Left lobe of liver (tissue), 2 donors: ENCODE results near the gene MRPL51. TPM values are rescaled to one million over a fixed set of nuclear protein-coding genes. Genes with fewer than 3 reads are reported as not detected.
"Not testable (repeated sequence)": the region's sequence is repeated elsewhere in the genome, so short reads cannot be mapped to it uniquely, and the experiment has no call there.

ENCODE experiments used
- ATAC-seq: fragments of 200-7000 bp; cut with Tn5 transposase; one replicate; pipeline ENCODE4 v1.9.1; 2020; ENCODE audit warnings: mild to moderate bottlenecking, moderate library complexity
- DNase-seq: peaks from one replicate; pipeline ENCODE4 v3.0.0-alpha.2; 2020; ENCODE audit warnings: low spot score
- total RNA-seq: library from RNA; stranded (reverse); gene quantifications from one replicate; pipeline ENCODE4 v1.2.1, GENCODE V29; 2021
- donor health status: DM: no; HTN: no; CAD: no; lungs with moderate emphysema.
- donor health status: DM: no; HTN: yes; CAD: no.

MRPL51 gene
- total RNA-seq, 1 donor from 2014 or later = 84.1 TPM

DNA sequence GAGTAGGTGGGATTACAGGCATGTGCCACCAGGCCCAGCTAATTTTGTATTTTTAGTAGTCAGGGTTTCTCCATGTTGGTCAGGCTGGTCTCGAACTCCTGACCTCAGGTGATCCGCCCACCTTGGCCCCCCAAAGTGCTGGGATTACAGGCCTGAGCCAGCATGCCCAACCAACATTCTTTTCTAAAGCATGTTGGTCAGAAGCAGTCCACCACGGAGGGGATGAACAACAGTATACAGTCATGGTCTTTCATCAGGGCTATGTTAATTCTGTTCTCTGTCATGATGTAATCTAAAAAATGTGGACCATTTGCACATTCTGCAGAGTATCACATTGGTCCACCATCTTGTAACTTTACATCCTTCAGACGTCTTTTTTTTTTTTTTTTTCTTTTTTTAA is 3.6 kb downstream of the MRPL51 start:
- ATAC-seq = no peak
- DNase-seq = no peak

DNA sequence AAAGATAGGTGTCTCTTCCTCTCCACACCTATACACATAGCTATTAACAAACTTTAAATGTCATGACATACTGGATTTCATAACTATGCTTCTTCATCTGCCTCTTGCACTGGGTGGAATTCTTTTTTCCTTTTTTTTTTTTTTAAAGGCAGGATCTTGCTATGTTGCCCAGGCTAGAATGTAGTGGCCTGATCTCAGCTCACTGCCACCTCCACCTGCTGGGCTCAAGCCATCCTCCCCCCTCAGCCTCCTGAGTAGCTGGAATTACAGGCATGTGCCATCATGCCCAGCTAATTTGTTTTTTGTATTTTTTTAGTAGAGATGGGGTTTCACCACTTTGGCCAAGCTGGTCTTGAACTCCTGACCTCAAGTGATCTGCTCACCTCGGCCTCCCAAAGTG is 4.8 kb downstream of the MRPL51 start:
- ATAC-seq (no peak), DNase-seq (no peak)

DNA sequence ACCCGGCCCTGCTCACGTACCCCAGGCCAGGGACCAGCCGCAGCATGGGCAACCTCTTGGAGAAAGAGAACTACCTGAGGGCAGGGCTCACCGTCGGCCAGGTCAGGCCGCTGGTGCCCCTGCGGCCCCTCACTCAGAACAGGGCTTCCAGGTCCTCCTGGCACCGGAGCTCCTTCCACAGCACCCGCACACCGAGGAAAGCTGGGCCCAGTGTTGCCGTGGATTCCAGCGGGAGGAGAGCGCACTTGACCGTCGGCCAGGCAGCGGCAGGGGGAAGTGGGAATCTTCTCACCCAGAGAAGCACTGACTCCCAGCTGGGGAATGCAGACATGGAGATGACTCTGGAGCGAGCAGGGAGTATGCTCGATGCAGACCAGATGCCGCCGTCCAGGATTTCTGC is 14.6 kb downstream of the MRPL51 start:
- ATAC-seq (no peak), DNase-seq (no peak)

DNA sequence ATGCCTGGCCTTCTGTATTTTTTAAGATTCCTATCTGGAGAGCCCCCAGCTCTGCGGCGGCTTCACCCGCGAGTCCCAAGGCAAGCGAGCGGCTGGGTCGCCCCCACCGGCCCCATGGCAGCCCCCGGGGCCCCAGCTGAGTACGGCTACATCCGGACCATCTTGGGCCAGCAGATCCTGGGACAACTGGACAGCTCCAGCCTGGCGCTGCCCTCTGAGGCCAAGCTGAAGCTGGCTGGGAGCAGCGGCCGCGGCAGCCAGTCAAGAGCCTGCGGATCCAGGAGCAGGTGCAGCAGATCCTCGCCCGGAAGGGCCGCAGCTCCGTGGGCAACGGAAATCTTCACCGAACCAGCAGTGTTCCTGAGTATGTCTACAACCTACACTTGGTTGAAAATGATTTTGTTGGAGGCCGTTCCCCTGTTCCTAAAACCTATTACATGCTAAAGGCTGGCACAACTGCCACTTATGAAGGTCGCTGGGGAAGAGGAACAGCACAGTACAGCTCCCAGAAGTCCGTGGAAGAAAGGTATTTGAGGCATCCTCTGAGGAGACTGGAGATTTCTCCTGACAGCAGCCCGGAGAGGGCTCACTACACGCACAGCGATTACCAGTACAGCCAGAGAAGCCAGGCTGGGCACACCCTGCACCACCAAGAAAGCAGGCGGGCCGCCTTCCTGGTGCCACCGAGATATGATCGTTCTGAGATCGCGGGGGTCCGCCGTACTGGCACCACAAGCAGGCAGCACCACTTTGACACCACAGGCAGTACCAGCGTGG is 15.3 kb downstream of the MRPL51 start:
- not testable (repeated sequence) for ATAC-seq, DNase-seq

DNA sequence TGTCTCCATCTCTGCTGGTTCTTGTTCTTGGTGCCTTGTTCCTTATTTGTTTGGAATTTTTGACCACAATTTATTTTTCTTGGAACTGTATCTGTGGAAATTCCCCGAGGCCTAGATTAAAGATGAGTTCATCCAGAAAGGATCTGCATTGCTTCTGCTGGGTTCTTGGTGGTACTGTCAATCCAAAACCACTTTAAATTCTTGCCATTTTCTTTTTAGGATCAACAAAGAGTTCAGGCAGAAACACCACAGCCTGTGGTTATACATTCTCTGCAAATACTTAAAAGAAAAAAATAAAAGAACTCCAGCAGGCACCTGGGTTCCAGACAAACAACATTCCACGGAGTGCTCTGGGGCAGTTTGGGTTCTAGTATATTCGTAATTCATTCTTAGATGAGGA is 16.6 kb downstream of the MRPL51 start:
- no peak for DNase-seq
- ATAC-seq = no peak

DNA sequence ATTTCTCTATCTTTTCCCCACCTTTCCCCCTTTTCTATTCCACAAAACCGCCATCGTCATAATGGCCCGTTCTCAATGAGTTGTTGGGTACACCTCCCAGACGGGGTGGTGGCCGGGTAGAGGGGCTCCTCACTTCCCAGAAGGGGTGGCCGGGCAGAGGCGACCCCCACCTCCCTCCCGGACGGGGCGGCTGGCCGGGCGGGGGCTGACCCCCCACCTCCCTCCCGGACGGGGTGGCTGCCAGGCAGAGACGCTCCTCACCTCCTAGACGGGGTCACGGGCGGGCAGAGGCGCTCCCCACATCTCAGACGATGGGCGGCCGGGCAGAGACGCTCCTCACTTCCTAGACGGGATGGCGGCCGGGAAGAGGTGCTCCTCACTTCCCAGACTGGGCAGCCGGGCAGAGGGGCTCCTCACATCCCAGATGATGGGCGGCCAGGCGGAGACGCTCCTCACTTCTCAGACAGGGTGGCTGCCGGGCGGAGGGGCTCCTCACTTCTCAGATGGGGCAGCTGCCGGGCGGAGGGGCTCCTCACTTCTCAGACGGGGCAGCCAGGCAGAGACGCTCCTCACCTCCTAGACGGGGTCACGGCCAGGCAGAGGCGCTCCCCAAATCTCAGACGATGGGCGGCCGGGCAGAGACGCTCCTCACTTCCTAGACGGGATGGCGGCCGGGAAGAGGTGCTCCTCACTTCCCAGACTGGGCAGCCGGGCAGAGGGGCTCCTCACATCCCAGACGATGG is 17.7 kb downstream of the MRPL51 start:
- not testable (repeated sequence) for DNase-seq, ATAC-seq

DNA sequence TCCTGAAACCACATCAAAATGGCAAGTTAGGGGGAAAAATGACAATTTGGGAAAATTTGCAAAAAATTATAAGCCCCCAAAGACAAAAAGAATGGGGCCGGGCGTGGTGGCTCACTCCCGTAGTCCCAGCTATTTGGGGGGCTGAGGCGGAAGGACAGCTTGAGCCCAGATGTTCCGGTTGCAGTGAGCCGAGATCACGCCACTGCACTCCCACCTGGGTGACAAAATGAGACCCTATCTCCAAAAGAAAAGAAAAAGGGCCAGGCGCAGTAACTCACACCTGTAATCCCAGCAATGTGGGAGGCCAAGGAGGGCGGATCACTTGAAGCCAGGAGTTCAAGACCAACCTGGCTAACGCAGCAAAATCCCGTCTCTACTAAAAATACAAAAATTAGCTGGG is 20.6 kb downstream of the MRPL51 start:
- no peak for DNase-seq

DNA sequence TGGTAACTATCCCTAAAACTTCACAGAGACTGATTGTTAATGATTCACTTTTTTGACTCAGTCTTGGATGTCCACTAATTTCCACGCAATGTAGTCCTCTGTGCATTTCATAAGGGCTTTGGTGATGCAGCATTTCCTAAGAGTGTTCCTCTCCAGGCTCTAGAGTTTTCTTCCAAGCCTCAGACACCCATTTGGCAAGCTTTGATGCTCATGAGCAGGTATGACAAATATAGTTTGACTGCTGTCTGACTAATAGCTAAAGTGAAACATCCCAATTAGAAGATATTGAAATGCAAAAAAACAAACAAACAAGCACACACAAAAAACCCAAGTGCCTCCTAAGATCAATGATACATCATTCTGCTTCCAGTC is 21.1 kb downstream of the MRPL51 start:
- DNase-seq = no peak
- no peak for ATAC-seq

More for the DNA sequence above, 20.6 kb downstream of the MRPL51 start:
- ATAC-seq = no peak

DNA sequence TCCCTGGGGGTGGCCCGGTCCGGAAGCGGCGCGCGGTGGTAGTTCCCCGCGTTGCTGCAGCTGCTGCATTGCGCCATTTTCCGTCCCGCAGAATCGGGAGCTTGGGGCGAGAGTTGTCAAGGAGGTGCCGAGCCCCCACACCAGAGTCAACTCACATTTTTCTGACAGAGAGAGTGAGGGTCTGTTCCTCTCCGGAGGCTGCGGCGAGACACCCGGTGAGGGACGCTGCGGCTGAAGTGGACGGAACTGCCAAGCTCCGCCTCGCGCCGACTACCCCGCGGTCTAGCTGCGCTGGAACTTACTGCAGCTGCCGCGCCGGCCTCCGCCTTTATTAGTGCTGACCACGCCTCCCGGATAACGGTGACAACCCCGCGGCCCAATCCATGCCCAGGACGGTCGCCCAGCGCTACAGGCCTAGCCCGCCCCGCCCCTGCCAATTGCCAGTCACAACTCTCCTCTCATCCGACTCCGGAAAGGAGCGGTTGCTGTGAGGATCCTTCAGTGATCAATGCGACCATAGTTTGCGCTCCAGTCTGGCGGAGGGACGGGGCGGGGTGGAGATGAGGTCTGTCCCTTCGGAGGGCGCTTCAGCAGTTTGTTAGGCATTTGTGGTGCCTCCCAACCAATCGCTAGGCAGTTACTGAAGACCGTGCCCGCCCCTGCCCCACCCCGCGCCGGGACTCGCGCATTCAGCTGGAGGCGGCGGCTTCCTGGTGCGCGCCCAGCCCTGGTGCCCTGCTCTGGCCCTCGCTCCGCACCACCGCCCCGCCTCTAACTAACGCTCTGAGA is 22.5 kb downstream of the MRPL51 start, which contains the start of gene VAMP1:
Gene VAMP1, minus strand, starts transcription at position 303 of the 789 bp plus-strand sequence. Its CDS starts 146 bp downstream, at position 157.
- DNase-seq (peak; percentile 99), ATAC-seq (peak; percentile 90)

DNA sequence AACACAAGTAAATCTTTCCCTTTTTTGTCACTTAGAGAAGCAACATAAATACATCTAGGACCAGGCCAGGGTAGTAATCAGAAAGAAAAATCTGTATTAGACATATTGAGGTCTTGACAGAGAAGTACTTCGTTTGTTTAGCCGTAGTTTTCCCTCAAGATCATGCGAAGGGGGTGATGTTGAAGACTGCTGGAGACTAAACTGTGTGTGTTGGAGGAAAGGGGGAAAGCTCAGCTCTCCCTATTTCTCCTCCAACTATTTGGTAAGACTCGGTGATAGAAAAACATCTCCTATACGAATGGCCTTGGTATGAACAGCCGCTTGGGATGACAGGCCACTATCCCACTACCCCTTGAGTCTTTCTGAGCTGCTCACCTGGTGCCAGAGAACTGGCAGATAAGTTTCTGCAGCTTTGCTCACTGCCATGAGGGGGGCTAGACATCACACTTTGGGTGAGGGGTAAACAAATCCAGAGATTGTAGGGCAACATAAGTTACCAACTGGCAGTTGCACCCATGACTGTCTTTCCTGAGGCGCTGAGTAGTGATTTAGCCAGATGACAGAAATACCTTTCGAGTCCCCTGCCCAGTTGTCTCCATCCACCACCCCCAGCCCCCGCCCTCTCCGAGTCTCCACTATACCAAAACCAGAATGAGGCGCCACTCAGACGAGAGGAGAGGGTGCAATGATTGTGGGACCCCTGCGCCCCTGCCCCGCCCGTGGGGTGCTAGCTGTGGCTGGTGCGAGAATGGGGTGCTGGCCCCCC is 23.3 kb downstream of the MRPL51 start:
- DNase-seq (no peak), ATAC-seq (no peak)

DNA sequence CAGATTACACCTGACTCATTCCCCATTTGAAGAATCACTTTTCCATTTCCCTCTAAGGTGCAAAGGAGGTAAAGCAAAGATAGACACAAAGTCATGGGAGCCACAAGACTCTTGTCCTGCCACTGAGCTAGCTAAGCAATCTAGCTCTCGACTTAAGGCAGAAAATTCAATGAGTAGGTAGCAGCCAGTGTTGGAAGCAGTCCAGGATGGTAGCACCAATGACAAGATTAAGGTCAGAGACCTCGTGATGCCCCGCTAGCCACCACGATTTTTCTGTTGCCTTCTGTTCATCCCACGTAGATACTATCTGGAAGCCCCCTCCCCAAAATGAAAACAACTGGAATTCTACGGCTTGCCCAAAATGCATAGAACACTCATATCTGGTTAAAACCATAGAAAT is 24.0 kb downstream of the MRPL51 start:
- ATAC-seq (no peak), DNase-seq (no peak)

DNA sequence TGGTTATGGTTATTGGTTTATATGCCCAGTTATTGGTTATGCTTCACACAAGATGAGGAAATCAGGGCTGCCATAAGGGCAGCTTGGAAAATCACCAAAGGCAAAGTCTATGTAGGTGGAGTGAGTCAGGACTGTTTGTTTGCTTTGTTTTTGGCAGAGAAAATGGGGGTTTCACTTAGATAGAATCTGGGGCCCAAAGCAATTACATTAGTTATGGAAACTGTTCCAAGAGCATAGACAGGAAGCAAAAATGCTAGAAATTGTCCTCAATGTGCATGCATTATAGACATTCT is 24.8 kb downstream of the MRPL51 start:
- no peak for DNase-seq
- ATAC-seq = no peak

DNA sequence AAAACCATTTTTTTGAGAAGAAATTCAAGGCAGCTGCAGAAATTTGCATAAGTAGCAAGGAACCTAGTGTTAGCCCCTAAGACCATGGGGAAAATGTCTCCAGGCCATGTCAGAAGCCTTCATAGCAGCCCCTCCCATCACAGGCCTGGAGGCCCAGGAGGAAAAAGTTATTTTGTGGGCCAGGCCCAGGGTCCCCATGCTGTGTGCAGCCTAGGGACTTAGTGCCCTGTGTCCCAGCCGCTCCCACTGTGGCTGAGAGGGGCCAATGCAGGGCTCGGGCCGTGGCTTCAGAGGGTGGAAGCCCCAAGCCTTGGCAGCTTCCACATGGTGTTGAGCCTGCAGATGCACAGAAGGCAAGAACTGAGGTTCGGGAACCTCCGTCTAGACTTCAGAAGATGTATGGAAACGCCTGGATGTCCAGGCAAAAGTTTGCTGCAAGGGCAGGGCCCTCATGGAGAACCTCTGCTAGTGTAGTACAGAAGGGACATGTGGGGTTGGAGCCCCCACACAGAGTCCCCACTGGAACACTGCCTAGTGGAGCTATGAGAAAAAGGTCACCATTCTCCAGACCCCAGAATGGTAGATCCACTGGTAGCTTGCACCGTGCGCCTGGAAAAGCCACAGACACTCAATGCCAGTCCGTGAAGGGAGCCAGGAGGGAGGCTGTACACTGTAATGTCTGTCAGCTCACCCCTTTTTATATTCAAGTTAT is 25.3 kb downstream of the MRPL51 start:
- not testable (repeated sequence) for ATAC-seq

DNA sequence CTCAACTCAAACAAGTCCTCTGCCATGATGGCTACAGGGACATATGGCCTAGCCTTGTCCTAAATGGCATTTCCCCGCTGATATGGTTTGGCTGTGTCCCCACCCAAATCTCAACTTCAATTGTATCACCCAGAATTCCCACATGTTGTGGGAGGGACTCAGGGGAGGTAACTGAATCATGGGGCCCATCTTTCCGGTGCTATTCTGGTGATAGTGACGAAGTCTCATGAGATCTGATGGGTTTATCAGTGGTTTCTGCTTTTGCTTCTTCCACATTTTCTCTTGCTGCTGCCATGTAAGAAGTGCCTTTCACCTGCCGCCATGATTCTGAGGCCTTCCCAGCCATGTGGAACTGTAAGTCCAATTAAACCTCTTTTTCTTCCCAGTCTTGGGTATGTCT is 26.3 kb downstream of the MRPL51 start:
- ATAC-seq, DNase-seq: not testable (repeated sequence)

More for the DNA sequence above, 25.3 kb downstream of the MRPL51 start:
- not testable (repeated sequence) for DNase-seq

DNA sequence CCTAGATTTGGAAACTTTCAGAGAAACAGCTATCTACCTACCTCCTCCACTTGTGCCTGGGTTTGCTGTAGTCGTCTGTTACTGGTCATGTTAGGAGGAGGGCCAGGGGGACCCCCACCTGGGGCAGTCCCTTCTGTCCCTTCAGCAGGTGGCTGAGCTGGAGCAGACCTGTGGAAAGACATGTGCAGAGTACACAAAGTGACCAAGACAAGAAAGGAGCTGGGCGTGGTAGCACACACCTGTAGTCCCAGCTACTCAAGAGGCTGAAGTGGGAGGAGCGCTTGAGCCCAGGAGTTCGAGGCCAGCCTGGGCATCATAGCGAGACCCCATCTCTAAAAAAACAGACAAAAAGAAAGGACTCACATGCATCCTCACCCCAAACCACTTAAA is 26.9 kb downstream of the MRPL51 start:
- ATAC-seq (no peak), DNase-seq (no peak)

DNA sequence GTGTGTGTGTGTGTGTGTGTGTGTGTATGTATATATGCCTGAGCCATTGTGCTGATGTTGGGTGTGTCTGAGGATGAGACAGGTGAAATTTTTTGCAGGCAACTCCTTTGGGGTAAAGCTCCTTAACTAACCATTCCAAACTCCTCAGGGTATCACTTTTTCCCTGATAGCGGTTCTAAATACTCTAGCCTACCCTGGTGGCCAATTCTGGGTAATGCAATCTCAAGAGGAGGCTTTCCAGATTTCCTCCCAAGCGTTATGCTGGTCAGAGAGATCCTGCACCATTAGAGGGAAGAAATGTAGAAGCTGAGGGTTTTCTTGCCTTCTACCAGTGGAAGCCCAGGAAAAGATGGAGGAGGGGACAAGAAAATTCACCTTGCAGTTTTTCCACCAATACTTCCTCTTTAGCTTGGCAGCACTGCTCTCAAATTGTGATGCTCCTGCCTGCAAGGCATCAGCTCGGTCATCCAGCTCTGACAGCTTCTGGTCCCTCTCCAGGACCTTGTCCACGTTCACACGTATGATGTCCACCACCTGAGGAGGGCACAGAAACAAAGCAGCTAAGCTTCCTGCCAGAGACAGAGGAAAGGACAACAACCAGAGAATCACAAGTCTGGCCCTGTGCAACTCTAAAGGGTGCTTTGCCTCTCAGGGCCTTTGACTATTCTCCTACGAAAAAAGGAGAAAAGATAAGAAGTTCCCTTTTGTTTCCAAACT is 27.4 kb downstream of the MRPL51 start:
- peak; percentile 58 for ATAC-seq
- no peak for DNase-seq

DNA sequence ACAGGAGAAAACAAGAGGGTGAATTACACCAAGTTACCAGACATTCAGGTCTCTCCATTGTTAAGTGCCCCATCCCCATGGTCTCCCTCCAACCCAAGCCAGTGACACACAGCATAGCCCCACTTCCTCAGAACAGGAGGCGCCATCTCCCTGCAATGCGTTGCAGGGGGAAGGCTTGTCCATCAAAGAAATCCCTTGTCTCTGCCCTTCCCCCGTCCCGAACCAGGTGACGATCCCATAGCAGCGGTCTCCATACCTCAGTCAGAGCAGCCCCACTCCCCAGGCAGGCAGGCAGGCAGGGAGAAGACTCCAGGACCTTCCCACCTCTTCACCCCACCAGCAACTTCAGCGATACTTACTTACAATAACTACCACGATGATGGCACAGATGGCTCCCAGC is 28.5 kb downstream of the MRPL51 start:
- no peak for ATAC-seq
- DNase-seq = no peak

DNA sequence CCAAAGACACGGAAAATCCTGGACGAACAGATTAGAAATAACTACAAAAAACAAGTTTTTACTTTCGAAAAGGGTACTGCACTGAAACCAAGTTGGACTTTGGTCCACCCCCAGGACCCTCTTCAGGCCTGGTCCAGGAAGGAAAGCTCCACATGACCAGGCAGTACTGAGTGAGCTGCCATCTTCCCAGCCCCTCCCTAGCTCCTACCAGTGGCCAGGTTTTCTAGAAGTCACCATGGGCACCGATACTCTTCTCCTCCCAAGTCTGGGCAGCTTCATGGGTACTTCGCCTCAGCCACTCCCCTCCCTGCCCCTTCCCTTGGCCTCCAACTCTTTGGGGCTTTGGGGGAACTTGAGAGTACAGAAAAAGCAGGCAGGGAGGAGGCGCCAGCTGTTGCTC is 29.2 kb downstream of the MRPL51 start:
- ATAC-seq (no peak), DNase-seq (no peak)

DNA sequence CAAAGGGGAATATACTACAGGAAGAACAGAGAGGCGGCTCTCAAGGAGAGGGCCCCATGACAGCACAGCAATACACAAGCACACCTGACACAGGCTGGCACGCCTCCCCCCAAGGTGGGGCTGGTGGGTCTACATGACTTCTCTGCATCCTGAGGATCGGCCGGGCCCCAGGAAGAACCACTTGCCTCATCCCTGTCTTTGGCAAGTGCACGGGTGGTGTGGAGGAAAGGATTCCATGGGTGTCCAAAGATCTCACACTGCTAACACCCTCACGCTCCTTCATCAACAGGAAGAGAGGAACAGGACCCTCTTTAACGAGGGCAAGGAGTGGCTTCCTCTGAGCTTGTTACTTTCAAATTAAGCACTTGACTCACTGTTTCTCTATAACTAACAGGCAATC is 29.8 kb downstream of the MRPL51 start:
- DNase-seq (no peak), ATAC-seq (no peak)
